B cell (primary cell): ENCODE results near the gene PTMA. TPM values are rescaled to one million over a fixed set of nuclear protein-coding genes. Genes with fewer than 3 reads are reported as not detected.

Experiments
- ATAC-seq: fragments of 200-7000 bp; cut with Tn5 transposase; one replicate; pipeline ENCODE4 v1.10.0; 2021; ENCODE audit warnings: low read depth, mild to moderate bottlenecking, moderate number of reproducible peaks, moderate library complexity
- CTCF ChIA-PET: fragments of 350-600 bp; sonication (Branson Sonifier 250); formaldehyde crosslinking; loops from one replicate; lab custom pipeline; 2021; ENCODE audit warnings: antibody characterized with exemption, inconsistent platforms; lab: Charles Lee
- POLR2A ChIA-PET: fragments of 350-600 bp; sonication (Branson Sonifier 250); formaldehyde crosslinking; loops from one replicate; lab custom pipeline; 2021; ENCODE audit warnings: antibody characterized with exemption; lab: Charles Lee
- DNase-seq: peaks from one replicate; pipeline ENCODE4 v3.0.0; 2013
- H2AFZ ChIP-seq: 2 replicates; pipeline ENCODE4 v1.6.1; 2012; ENCODE audit warnings: mild to moderate bottlenecking, low read depth, low read length; ENCODE audit not compliant: insufficient read depth, poor library complexity, severe bottlenecking
- H3K27ac ChIP-seq, 2 donors: 1 replicate in 1 of 2; 2 replicates in 1 of 2; pipeline ENCODE4 v1.5.1; 2012 to 2013; ENCODE audit warnings: low read length in 2 of 2, mild to moderate bottlenecking in 2 of 2, moderate library complexity in 1 of 2
- H3K27me3 ChIP-seq, 4 experiments: fragments of 200-600 bp in 1 of 4; sonication (generic) in 1 of 4; replicated peaks in 1 of 4; 1 replicate in 2 of 4; 2 replicates in 2 of 4; pipeline versions ENCODE4 v1.6.1 to v1.7.0; 2013 to 2016; ENCODE audit warnings: low read length in 3 of 4, mild to moderate bottlenecking in 2 of 4, mixed read lengths in 1 of 4, moderate library complexity in 1 of 4; ENCODE audit not compliant: insufficient read depth in 4 of 4, control insufficient read depth in 3 of 4; ENCODE audit errors: control extremely low read depth in 1 of 4
- H3K36me3 ChIP-seq, 2 experiments: replicated peaks in 1 of 2; 1 replicate in 1 of 2; 2 replicates in 1 of 2; pipeline versions ENCODE4 v1.6.1 to v1.7.1; 2013; ENCODE audit warnings: low read length in 1 of 2; ENCODE audit not compliant: insufficient read depth in 2 of 2, control insufficient read depth in 1 of 2; ENCODE audit errors: control extremely low read depth in 1 of 2, extremely low read depth in 1 of 2
- H3K4me1 ChIP-seq, 2 donors: fragments of 200-600 bp in 1 of 2; sonication (generic) in 1 of 2; 1 replicate in 1 of 2; 2 replicates in 1 of 2; pipeline versions ENCODE4 v1.5.1 to v1.6.1; 2013 to 2017; ENCODE audit warnings: low read length in 2 of 2; ENCODE audit not compliant: control insufficient read depth in 2 of 2, insufficient read depth in 2 of 2
- H3K4me2 ChIP-seq: replicated peaks from 2 replicates; pipeline ENCODE3; 2012; ENCODE audit warnings: mild to moderate bottlenecking, low read depth, low read length; ENCODE audit not compliant: poor library complexity, severe bottlenecking
- H3K4me3 ChIP-seq, 5 experiments: fragments of 200-600 bp in 1 of 5; sonication (generic) in 1 of 5; 1 replicate in 3 of 5; 2 replicates in 2 of 5; pipeline versions ENCODE4 v1.5.1 to v1.7.0; 2011 to 2016; ENCODE audit warnings: low read length in 4 of 5, mild to moderate bottlenecking in 4 of 5, low read depth in 2 of 5, control low read depth in 1 of 5, moderate library complexity in 1 of 5; ENCODE audit not compliant: insufficient read depth in 1 of 5; ENCODE audit errors: control extremely low read depth in 1 of 5, extremely low read depth in 1 of 5
- H3K79me2 ChIP-seq: fragments of 200-600 bp; sonication (generic); one replicate; pipeline ENCODE4 v1.6.0; 2016; ENCODE audit warnings: low read length; ENCODE audit not compliant: control insufficient read depth, insufficient read depth
- H3K9ac ChIP-seq: fragments of 200-600 bp; sonication (generic); 2 replicates; pipeline ENCODE4 v1.6.1; 2017; ENCODE audit warnings: mild to moderate bottlenecking, low read length, moderate library complexity
- H3K9me3 ChIP-seq, 3 donors: one replicate each; pipeline versions ENCODE4 v1.6.1 to v1.7.1; 2013; ENCODE audit warnings: low read length in 2 of 3; ENCODE audit not compliant: control insufficient read depth in 2 of 3, insufficient read depth in 1 of 3; ENCODE audit errors: control extremely low read depth in 1 of 3
- H4K20me1 ChIP-seq: 2 replicates; pipeline ENCODE4 v1.6.0; 2012; ENCODE audit warnings: mild to moderate bottlenecking, low read length; ENCODE audit not compliant: insufficient read depth, control insufficient read depth, poor library complexity, severe bottlenecking
- H3K27ac Mint-ChIP-seq: one replicate; pipeline ENCODE4 v1.8.0; 2021; ENCODE audit warnings: mixed read lengths
- H3K27me3 Mint-ChIP-seq: one replicate; pipeline ENCODE4 v1.8.0; 2021; ENCODE audit warnings: mixed read lengths
- H3K4me1 Mint-ChIP-seq: one replicate; pipeline ENCODE4 v1.8.0; 2021; ENCODE audit warnings: mixed read lengths
- H3K4me3 Mint-ChIP-seq: one replicate; pipeline ENCODE4 v1.8.0; 2021; ENCODE audit warnings: mixed read lengths
- H3K9me3 Mint-ChIP-seq: one replicate; pipeline ENCODE4 v1.8.0; 2022; ENCODE audit warnings: mixed read lengths; ENCODE audit not compliant: insufficient read depth
- CTCF ChIP-seq: fragments of 200-600 bp; IDR thresholded peaks from one replicate; pipeline ENCODE4 v1.8.0; 2022; ENCODE audit warnings: antibody characterized with exemption, mild to moderate bottlenecking
- EZH2 ChIP-seq: IDR thresholded peaks from 2 replicates; pipeline ENCODE4 v1.6.1; 2012; ENCODE audit warnings: borderline replicate concordance, low read depth, mild to moderate bottlenecking, moderate library complexity, low read length; ENCODE audit not compliant: insufficient read depth, poor library complexity, severe bottlenecking
- WGBS: methylation state at CpG from one replicate; pipeline ENCODE4 v1.1.5; 2013; ENCODE audit warnings: missing lambda C conversion rate; ENCODE audit not compliant: insufficient coverage; 5-methylcytosine and 5-hydroxymethylcytosine counted together
- intact Hi-C: fragments of 100-400 bp; cut with micrococcal nuclease; formaldehyde crosslinking; loops from one replicate; pipeline ENCODE4 v1.10.0; 2022
- polyA plus RNA-seq: library from polyadenylated mRNA; depleted of rRNA; stranded (reverse); fragments of >200 nt; gene quantifications from 2 replicates; pipeline ENCODE4 v1.2.3, GENCODE V29; 2012
- total RNA-seq, 2 donors: library from RNA; stranded (reverse); fragments of 120-200 nt in 1 of 2; gene quantifications; 1 replicate in 1 of 2; 2 replicates in 1 of 2; pipeline versions ENCODE4 v1.2.3 to v1.2.4, GENCODE V29; 2013 to 2022

The PTMA gene
- total and polyA plus RNA-seq, 2 donors (not counting 1 experiment from before 2014, with no cell fraction given), result 713 to 2,282 TPM

DNA sequence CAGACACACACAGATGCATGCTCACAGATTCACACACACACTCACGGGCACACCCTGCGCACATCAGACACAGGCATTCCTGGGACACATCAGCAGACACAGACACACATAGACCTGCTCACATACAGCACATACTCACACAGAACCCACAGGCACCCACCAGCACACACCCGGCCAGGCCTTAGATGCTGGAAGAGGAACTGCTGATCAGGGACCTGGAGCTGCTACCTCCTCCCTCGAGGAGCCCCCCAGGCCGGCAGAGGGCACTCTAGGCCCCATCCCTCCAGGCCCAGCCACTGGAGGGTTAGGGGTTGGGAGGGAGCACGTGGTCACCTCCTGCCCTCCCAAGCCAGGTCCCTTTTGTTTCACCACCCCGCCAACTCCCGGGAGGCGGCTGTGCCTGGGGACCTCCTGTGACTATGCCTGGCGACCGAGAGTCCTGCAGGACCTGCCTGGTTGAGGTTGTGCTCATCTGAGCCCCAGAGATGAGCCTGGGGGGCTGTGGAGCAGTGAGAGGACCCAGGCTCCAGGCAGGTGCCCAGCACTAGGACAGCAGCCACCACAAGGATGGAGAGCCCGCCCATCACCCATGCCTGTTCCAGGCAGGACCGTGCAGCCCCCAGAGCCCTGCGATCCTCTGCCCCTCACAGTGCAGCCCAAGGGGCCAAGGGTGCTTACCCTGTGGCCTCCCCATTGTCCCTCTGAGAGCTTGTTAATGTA lies 21.0 kb upstream of the PTMA start:
- no peak overlapping the region for H3K27ac ChIP-seq
- ChIA-PET POLR2A (interaction anchor here (0.6 to 6.1 kb wide), 10 partner anchors 9 to 74 kb away, joined by 3 to 75 read pairs (median 4); partner anchors contain the start of gene PTMA), CTCF (interaction anchor here (0.6 to 21.6 kb wide), 10 partner anchors 9 to 76 kb away, joined by 3 to 785 read pairs (median 12); partner anchors contain the start of gene PTMA)
- peaks cover 15 to 36% of the 10 kb centered on the region in 2 donors for H3K4me1 ChIP-seq
- WGBS, result 21% methylated on average over 13 of the region's 14 CpGs
- ATAC-seq (peak; percentile 91), DNase-seq (peak; percentile 84)
- H2AFZ ChIP-seq, result peak overlapping the region; percentile 71
- H3K27ac Mint-ChIP-seq, result peak overlapping the region; percentile 57
- no peak overlapping the region for H3K9ac ChIP-seq
- intact Hi-C loops, result loop anchor here (1.0 kb wide), 3 partner anchors 10 to 28 kb away; no protein-coding TSS in a partner anchor
- H3K4me2 ChIP-seq, result peak overlapping the region; percentile 61
- H4K20me1 ChIP-seq, result no peaks in the 10 kb centered on the region
- no peak for TF ChIP-seq EZH2
- peak; percentile 70 for TF ChIP-seq CTCF
- H3K27me3 ChIP-seq, result no peaks in the 10 kb centered on the region
- no peaks in the 10 kb centered on the region for H3K9me3 ChIP-seq
- no peaks in the 10 kb centered on the region for H3K27me3 Mint-ChIP-seq
- no peaks in the 10 kb centered on the region for H3K9me3 Mint-ChIP-seq
- H3K4me3 Mint-ChIP-seq, result peak overlapping the region; percentile 14
- H3K4me3 ChIP-seq, result no peak overlapping the region
- no peaks in the 10 kb centered on the region for H3K36me3 ChIP-seq
- H3K4me1 Mint-ChIP-seq, result peaks cover 38% of the 10 kb centered on the region
- peaks cover 3% of the 10 kb centered on the region for H3K79me2 ChIP-seq

DNA sequence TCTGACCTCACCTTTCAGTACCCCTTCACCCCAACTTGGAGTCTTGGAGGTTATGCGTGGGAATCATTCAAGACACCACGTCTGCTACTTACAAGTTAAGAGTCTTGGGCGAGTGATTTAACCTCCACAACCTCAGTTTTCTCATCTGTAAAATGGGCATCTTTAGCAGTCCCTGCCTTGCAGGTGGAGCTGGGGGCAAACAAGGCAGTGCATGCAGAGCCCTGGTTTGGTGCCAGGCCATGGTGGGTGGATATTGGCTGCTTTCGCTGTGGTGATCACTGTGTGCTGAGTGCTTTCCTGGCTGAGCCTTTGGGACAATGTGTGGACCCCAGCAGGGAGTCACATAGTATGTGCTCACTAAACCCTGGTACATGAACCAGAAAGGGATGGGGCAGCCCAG lies 20.4 kb upstream of the PTMA start:
- Histone ChIP-seq H3K9ac (no peak overlapping the region), H4K20me1 (no peaks in the 10 kb centered on the region), H3K27me3 (no peaks in the 10 kb centered on the region), H3K36me3 (no peaks in the 10 kb centered on the region), H3K27ac (no peak overlapping the region), H3K79me2 (peaks cover 3% of the 10 kb centered on the region), H2AFZ (peak overlapping the region; percentile 71), H3K4me1 (peaks cover 15 to 32% of the 10 kb centered on the region in 2 donors), H3K9me3 (no peaks in the 10 kb centered on the region), H3K4me2 (peak overlapping the region; percentile 61), H3K4me3 (no peak overlapping the region)
- H3K4me1 Mint-ChIP-seq, result peaks cover 32% of the 10 kb centered on the region
- TF ChIP-seq EZH2 (no peak), CTCF (no peak)
- intact Hi-C loops, result loop anchor here (1.0 kb wide), 3 partner anchors 11 to 27 kb away; no protein-coding TSS in a partner anchor
- H3K27me3 Mint-ChIP-seq, result no peaks in the 10 kb centered on the region
- no peak overlapping the region for H3K4me3 Mint-ChIP-seq
- ATAC-seq (no peak), DNase-seq (no peak)
- no peaks in the 10 kb centered on the region for H3K9me3 Mint-ChIP-seq
- WGBS, result 100% methylated on average over 4 of the region's 4 CpGs
- ChIA-PET POLR2A (interaction anchor here (0.6 to 6.1 kb wide), 4 partner anchors 17 to 74 kb away, joined by 3 to 75 read pairs (median 6); no protein-coding TSS in a partner anchor), CTCF (interaction anchor here (1.5 to 21.6 kb wide), 6 partner anchors 9 to 76 kb away, joined by 4 to 785 read pairs (median 78); partner anchors contain the start of gene PTMA)
- no peak overlapping the region for H3K27ac Mint-ChIP-seq
